ENCODE results near the gene VPS37C. TPM values are rescaled to one million over a fixed set of nuclear protein-coding genes. Genes with fewer than 3 reads are reported as not detected.

The VPS37C gene
- total and polyA plus RNA-seq, 7 donors = 8.6 to 25.4 (median 18.6) TPM

DNA sequence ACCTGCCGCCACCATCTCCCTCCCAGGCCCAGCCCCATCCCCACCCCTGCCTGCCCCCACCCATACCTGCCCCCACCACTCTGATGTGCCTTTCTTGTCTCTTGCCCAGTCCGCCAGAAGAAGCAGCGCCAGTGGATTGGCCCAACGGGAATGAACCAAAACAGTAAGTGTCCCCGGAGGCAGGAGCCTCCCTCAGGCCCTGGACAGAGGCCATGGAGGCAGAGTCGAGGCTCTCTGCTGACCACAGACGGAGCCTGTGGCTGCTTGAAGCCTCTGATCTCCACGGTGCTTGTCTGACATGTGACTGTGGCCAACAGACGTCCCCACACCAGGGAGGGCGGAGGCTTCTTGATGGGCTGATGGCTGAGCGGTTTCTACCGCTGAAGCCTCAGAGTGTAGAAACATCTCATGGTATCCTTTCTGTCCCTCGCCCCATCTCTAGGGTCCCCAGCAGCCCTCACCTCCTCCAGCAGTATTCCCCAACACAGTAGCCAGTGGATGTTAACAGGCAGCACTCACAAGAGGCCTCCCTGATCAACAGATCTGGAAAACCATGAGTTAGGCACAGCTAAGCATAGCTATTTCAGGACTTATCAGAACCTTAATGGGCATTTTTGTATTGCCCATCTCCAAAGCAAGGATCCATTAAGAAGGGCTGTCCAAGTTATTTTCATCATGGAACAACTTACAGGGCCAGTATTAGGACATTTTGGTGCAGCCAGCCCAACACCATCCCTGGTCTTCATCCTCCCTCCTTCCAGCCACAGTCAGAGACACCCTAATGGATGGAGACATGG is 37.3 kb downstream of the VPS37C start:
- 77 to 84% methylated on average over 13 of the region's 13 CpGs for WGBS, 2 donors
- no peak overlapping the region for H3K27ac ChIP-seq
- H3K9me3 ChIP-seq = no peaks in the 10 kb centered on the region
- no peak for DNase-seq
- no peak for TF ChIP-seq EP300 (IDR thresholded peaks at IDR 0.05)
- no peak for TF ChIP-seq POLR2A (IDR thresholded peaks at IDR 0.05)
- H3K4me1 ChIP-seq = peaks cover 0 to 25% (median 16%) of the 10 kb centered on the region in 4 donors
- no peaks in the 10 kb centered on the region for H3K27me3 ChIP-seq
- H3K36me3 ChIP-seq = no peaks in the 10 kb centered on the region
- H3K4me3 ChIP-seq = no peak overlapping the region
- intact Hi-C loops (cut with DNase I) = no loop called here

DNA sequence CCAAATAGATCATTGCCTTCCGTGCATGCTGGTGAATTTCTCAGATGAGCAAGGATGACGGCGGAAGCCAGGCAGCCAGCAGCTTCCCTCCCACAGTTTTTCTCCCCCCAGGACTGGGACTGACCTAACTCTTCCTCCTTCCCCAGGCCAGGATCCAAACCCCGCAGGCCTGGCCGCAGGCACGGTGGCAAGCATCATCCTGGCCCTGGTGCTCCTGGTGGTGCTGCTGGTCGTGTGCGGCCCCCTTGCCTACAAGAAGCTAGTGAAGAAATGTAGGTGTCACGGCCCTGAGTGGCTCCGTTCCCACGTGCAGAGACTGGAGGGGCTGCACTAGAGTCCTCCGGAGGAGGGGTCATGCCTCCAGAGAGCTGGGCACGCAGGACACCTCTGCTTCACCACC is 38.5 kb downstream of the VPS37C start:
- H3K27ac ChIP-seq = no peak overlapping the region
- H3K36me3 ChIP-seq = no peaks in the 10 kb centered on the region
- intact Hi-C loops (cut with DNase I) = no loop called here
- H3K9me3 ChIP-seq = no peaks in the 10 kb centered on the region
- WGBS, 2 donors = 90 to 93% methylated on average over 13 of the region's 13 CpGs
- no peak for TF ChIP-seq POLR2AphosphoS5 (IDR thresholded peaks at IDR 0.05)
- no peak for TF ChIP-seq POLR2A (IDR thresholded peaks at IDR 0.05)
- TF ChIP-seq, protein P1, sequence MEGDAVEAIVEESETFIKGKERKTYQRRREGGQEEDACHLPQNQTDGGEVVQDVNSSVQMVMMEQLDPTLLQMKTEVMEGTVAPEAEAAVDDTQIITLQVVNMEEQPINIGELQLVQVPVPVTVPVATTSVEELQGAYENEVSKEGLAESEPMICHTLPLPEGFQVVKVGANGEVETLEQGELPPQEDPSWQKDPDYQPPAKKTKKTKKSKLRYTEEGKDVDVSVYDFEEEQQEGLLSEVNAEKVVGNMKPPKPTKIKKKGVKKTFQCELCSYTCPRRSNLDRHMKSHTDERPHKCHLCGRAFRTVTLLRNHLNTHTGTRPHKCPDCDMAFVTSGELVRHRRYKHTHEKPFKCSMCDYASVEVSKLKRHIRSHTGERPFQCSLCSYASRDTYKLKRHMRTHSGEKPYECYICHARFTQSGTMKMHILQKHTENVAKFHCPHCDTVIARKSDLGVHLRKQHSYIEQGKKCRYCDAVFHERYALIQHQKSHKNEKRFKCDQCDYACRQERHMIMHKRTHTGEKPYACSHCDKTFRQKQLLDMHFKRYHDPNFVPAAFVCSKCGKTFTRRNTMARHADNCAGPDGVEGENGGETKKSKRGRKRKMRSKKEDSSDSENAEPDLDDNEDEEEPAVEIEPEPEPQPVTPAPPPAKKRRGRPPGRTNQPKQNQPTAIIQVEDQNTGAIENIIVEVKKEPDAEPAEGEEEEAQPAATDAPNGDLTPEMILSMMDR (IDR thresholded peaks at IDR 0.05) = no peak
- no peak for TF ChIP-seq EP300 (IDR thresholded peaks at IDR 0.05)
- DNase-seq = peak; percentile 56
- peaks cover 0 to 25% (median 16%) of the 10 kb centered on the region in 4 donors for H3K4me1 ChIP-seq
- no peak overlapping the region for H3K4me3 ChIP-seq
- H3K27me3 ChIP-seq = no peaks in the 10 kb centered on the region

DNA sequence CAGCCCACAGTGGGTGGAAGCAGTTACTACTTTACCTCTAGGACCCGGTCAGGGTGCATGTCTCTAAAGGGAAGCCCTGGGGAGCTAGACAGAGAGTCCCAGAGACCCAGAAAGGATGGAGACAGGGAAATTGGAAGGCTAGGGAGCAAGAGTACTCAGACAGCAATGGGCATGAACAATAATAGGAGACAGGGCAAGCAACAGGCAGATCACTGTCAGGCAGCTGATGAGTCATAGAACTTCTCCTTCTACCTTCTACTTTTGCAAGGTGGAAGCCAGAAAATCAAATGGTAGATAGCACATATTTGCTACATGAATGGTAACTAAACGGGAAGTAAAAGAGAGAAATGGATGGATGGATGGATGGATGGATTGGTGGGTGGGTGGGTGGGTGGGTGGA is 39.3 kb downstream of the VPS37C start:
- TF ChIP-seq POLR2A (IDR thresholded peaks at IDR 0.05) (no peak), EP300 (IDR thresholded peaks at IDR 0.05) (no peak), POLR2AphosphoS5 (IDR thresholded peaks at IDR 0.05) (no peak)
- TF ChIP-seq, protein P1 (IDR thresholded peaks at IDR 0.05) = no peak
- no peak for DNase-seq
- Histone ChIP-seq H3K27ac (no peak overlapping the region), H3K4me1 (peaks cover 0 to 25% (median 16%) of the 10 kb centered on the region in 4 donors), H3K9me3 (no peaks in the 10 kb centered on the region), H3K27me3 (no peaks in the 10 kb centered on the region), H3K4me3 (no peak overlapping the region), H3K36me3 (no peaks in the 10 kb centered on the region)
- intact Hi-C loops (cut with DNase I) = no loop called here
- 74 to 87% methylated on average over 2 of the region's 2 CpGs for WGBS, 2 donors

DNA sequence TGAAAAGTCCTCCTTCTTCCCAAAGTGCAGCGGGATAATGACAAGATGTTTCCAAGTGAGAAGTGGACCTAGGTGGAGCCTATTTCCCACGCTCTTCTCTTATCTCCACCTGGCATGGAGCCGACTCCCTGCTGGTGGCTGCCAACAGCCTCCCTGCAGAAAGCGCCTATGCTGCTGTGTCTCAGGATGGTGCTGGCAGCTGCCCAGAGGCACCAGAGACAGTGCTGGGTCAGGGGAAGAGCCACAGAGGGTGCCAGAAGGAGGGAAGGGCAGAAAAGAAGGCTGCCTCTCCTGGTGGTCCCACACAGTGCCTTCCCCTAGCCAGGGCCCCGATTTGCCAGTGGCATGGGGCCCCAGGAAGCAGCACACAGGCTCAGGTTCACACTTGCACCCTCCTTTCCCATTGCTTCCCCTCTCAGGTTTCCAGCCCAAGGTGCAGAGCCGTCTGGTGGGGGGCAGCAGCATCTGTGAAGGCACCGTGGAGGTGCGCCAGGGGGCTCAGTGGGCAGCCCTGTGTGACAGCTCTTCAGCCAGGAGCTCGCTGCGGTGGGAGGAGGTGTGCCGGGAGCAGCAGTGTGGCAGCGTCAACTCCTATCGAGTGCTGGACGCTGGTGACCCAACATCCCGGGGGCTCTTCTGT is 39.9 kb downstream of the VPS37C start:
- WGBS, 2 donors = 65 to 79% methylated on average over 15 of the region's 15 CpGs
- no peaks in the 10 kb centered on the region for H3K27me3 ChIP-seq
- DNase-seq = peak; percentile 46
- no peaks in the 10 kb centered on the region for H3K9me3 ChIP-seq
- TF ChIP-seq POLR2AphosphoS5 (IDR thresholded peaks at IDR 0.05) (no peak), EP300 (IDR thresholded peaks at IDR 0.05) (no peak), POLR2A (IDR thresholded peaks at IDR 0.05) (no peak)
- TF ChIP-seq, protein P1 (IDR thresholded peaks at IDR 0.05) = no peak
- no peaks in the 10 kb centered on the region for H3K36me3 ChIP-seq
- no peak overlapping the region for H3K4me3 ChIP-seq
- H3K4me1 ChIP-seq = peaks cover 0 to 25% (median 15%) of the 10 kb centered on the region in 4 donors
- H3K27ac ChIP-seq = peak overlapping the region in 1 of 4 donors; percentile 56
- intact Hi-C loops (cut with DNase I) = no loop called here

DNA sequence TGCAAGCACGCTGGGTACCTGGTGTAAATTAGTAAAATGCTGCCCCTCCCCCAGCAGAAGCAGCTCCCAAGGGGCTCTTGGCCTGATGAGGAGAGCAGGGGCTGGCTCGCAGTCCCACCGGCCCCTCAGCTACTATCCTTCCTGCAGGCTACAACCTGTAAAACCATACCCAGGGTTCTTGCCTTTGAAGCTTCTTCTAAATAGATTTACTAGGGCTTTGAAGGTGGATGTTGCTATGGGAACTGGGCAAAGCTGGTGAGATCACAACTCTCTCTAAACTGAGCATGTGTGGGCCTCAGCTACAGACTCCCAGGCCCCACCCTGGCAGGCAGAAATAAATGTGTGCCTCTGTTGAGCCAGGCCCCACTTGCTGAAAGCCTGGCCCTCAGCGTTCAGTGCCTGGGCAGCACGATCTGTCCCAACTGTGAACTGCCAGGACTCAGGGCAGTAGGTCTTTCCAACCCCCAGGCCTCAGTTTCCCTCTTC is 40.5 kb downstream of the VPS37C start:
- Histone ChIP-seq H3K4me1 (peaks cover 0 to 21% (median 13%) of the 10 kb centered on the region in 4 donors), H3K27me3 (no peaks in the 10 kb centered on the region), H3K4me3 (no peak overlapping the region), H3K9me3 (no peaks in the 10 kb centered on the region), H3K36me3 (no peaks in the 10 kb centered on the region), H3K27ac (peak overlapping the region in 1 of 4 donors; percentile 56)
- TF ChIP-seq EP300 (IDR thresholded peaks at IDR 0.05) (no peak), POLR2A (IDR thresholded peaks at IDR 0.05) (no peak), POLR2AphosphoS5 (IDR thresholded peaks at IDR 0.05) (no peak)
- TF ChIP-seq, protein P1 (IDR thresholded peaks at IDR 0.05) = no peak
- 16 to 43% methylated on average over 5 of the region's 5 CpGs for WGBS, 2 donors
- no peak for DNase-seq
- intact Hi-C loops (cut with DNase I) = no loop called here
